Measurements from ENCODE around the gene ACACA.

GRCh38 chr17:37110746-37111145, 295.9 kb downstream of the ACACA start:
- TF ChIP-seq CTCF (conservative IDR thresholded peaks at IDR 0.05 in 1 of 2, IDR thresholded peaks at IDR 0.05 in 1 of 2; ENCODE audit: low read depth in 1 of 2, low read length in 2 of 2), result no peak
- TF ChIP-seq EZH2 (IDR thresholded peaks at IDR 0.05; ENCODE audit: low read length, missing control alignments), result no peak

Measured in fibroblast of lung (primary cell).